ENCODE results near the gene PRKCB.

Gene PRKCB

GRCh38 chr16:24119807-24120206 lies 284.0 kb downstream of the PRKCB start:
- Histone ChIP-seq H3K36me3 (ENCODE audit: low read length) (no peaks in the 10 kb centered on the region), H2AFZ (ENCODE audit: low read depth, low read length, severe bottlenecking) (no peak overlapping the region), H3K9me3 (ENCODE audit: insufficient read depth, low read length) (no peaks in the 10 kb centered on the region), H3K27me3 (ENCODE audit: low read length) (no peaks in the 10 kb centered on the region), H3K27ac (ENCODE audit: low read depth, low read length) (no peak overlapping the region), H3K9me2 (replicated peaks; ENCODE audit: insufficient read depth, low read length) (no peaks in the 10 kb centered on the region), H3K79me2 (ENCODE audit: insufficient read depth, low read length) (no peaks in the 10 kb centered on the region), H3K9ac (ENCODE audit: low read length) (no peak overlapping the region), H3K4me3 (ENCODE audit: insufficient read depth, low read length, poor library complexity, severe bottlenecking) (no peak overlapping the region), H4K20me1 (ENCODE audit: low read depth, low read length) (no peaks in the 10 kb centered on the region), H3K4me2 (ENCODE audit: low read depth, low read length, poor library complexity, severe bottlenecking) (no peak overlapping the region), H3F3A (ENCODE audit: insufficient read depth) (no peaks in the 10 kb centered on the region)
- TF ChIP-seq EZH2phosphoT487 (conservative IDR thresholded peaks at IDR 0.05; ENCODE audit: low read length) (no peak), CTCF (IDR thresholded peaks at IDR 0.05; ENCODE audit: insufficient read depth, low read length, poor library complexity, severe bottlenecking) (no peak)

GRCh38 chr16:24123275-24123674 lies 287.5 kb downstream of the PRKCB start:
- Histone ChIP-seq H3K4me2 (ENCODE audit: low read depth, low read length, poor library complexity, severe bottlenecking) (no peak overlapping the region), H4K20me1 (ENCODE audit: low read depth, low read length) (no peaks in the 10 kb centered on the region), H3F3A (ENCODE audit: insufficient read depth) (no peaks in the 10 kb centered on the region), H3K9me2 (replicated peaks; ENCODE audit: insufficient read depth, low read length) (no peaks in the 10 kb centered on the region), H3K9me3 (ENCODE audit: insufficient read depth, low read length) (no peaks in the 10 kb centered on the region), H3K36me3 (ENCODE audit: low read length) (no peaks in the 10 kb centered on the region), H2AFZ (ENCODE audit: low read depth, low read length, severe bottlenecking) (no peak overlapping the region), H3K27ac (ENCODE audit: low read depth, low read length) (no peak overlapping the region), H3K27me3 (ENCODE audit: low read length) (no peaks in the 10 kb centered on the region), H3K9ac (ENCODE audit: low read length) (no peak overlapping the region), H3K79me2 (ENCODE audit: insufficient read depth, low read length) (no peaks in the 10 kb centered on the region), H3K4me3 (ENCODE audit: insufficient read depth, low read length, poor library complexity, severe bottlenecking) (no peak overlapping the region)
- TF ChIP-seq CTCF (IDR thresholded peaks at IDR 0.05; ENCODE audit: insufficient read depth, low read length, poor library complexity, severe bottlenecking) (no peak), EZH2phosphoT487 (conservative IDR thresholded peaks at IDR 0.05; ENCODE audit: low read length) (no peak)

GRCh38 chr16:24124291-24124690 lies 288.5 kb downstream of the PRKCB start:
- H3K4me2 ChIP-seq (ENCODE audit: low read depth, low read length, poor library complexity, severe bottlenecking) = no peak overlapping the region
- H3K9me3 ChIP-seq (ENCODE audit: insufficient read depth, low read length) = no peaks in the 10 kb centered on the region
- H2AFZ ChIP-seq (ENCODE audit: low read depth, low read length, severe bottlenecking) = no peak overlapping the region
- no peaks in the 10 kb centered on the region for H3K27me3 ChIP-seq (ENCODE audit: low read length)
- H3F3A ChIP-seq (ENCODE audit: insufficient read depth) = no peaks in the 10 kb centered on the region
- no peak overlapping the region for H3K4me3 ChIP-seq (ENCODE audit: insufficient read depth, low read length, poor library complexity, severe bottlenecking)
- no peak overlapping the region for H3K9ac ChIP-seq (ENCODE audit: low read length)
- no peak for TF ChIP-seq CTCF (IDR thresholded peaks at IDR 0.05; ENCODE audit: insufficient read depth, low read length, poor library complexity, severe bottlenecking)
- no peak for TF ChIP-seq EZH2phosphoT487 (conservative IDR thresholded peaks at IDR 0.05; ENCODE audit: low read length)
- no peaks in the 10 kb centered on the region for H3K36me3 ChIP-seq (ENCODE audit: low read length)
- H4K20me1 ChIP-seq (ENCODE audit: low read depth, low read length) = no peaks in the 10 kb centered on the region
- no peaks in the 10 kb centered on the region for H3K79me2 ChIP-seq (ENCODE audit: insufficient read depth, low read length)
- no peak overlapping the region for H3K27ac ChIP-seq (ENCODE audit: low read depth, low read length)
- H3K9me2 ChIP-seq (replicated peaks; ENCODE audit: insufficient read depth, low read length) = no peaks in the 10 kb centered on the region

Measured in SU-DHL-6 (cell line).